D721Med (cell line): ENCODE results near the gene MYL7.

Source experiments
- DNase-seq: peaks from one replicate; pipeline ENCODE4 v3.0.0; 2011; ENCODE audit warnings: low spot score; ENCODE audit not compliant: insufficient read length
- FAIRE-seq: peaks from 2 replicates; lab custom pipeline; 2011; peaks lifted over from hg19 to GRCh38; lab: Jason Lieb, UNC
- CTCF ChIP-seq: IDR thresholded peaks from 2 replicates; pipeline ENCODE4 v1.5.1; 2012; ENCODE audit warnings: mild to moderate bottlenecking, control low read depth; ENCODE audit not compliant: insufficient read depth; ENCODE audit errors: missing control alignments

MYL7 gene

GRCh38 chr7:44158096-44158872, 17.2 kb upstream of the MYL7 start:
- no peak for FAIRE-seq
- no peak for DNase-seq
- TF ChIP-seq CTCF: no peak

- FAIRE-seq (no peak), DNase-seq (no peak)
- TF ChIP-seq CTCF: no peak
Measured at GRCh38 chr7:44157116-44158080, 16.3 kb upstream of the MYL7 start.

GRCh38 chr7:44156453-44157010, 15.4 kb upstream of the MYL7 start:
- FAIRE-seq (no peak), DNase-seq (no peak)
- TF ChIP-seq CTCF: no peak

- DNase-seq: no peak
- no peak for FAIRE-seq
- TF ChIP-seq CTCF: no peak
Measured at GRCh38 chr7:44155191-44156185, 14.4 kb upstream of the MYL7 start.

- TF ChIP-seq CTCF: no peak
- FAIRE-seq (no peak), DNase-seq (no peak)
Measured at GRCh38 chr7:44154703-44155102, 13.6 kb upstream of the MYL7 start.

GRCh38 chr7:44153948-44154335, 12.8 kb upstream of the MYL7 start:
- FAIRE-seq: no peak
- DNase-seq: no peak
- TF ChIP-seq CTCF: no peak
